ENCODE data around the gene NAA10.
A peak's percentile ranks its signal among the peaks of the same experiment; 100 is the strongest.

Gene NAA10

GRCh38 chrX:153948002-153948466, 13.2 kb upstream of the NAA10 start:
- DNase-seq, result no peak

- peak; percentile 74 for DNase-seq
Measured at GRCh38 chrX:153947009-153947769, 12.4 kb upstream of the NAA10 start.

- DNase-seq, result no peak
Measured at GRCh38 chrX:153945956-153946943, 11.4 kb upstream of the NAA10 start.

- DNase-seq, result no peak
Measured at GRCh38 chrX:153944800-153945150, 9.9 kb upstream of the NAA10 start.

GRCh38 chrX:153944140-153944799, 9.4 kb upstream of the NAA10 start, which contains the start of gene RENBP:
Gene RENBP (minus strand): TSS chrX:153944643. CDS start chrX:153944610, 33 bp downstream.
- DNase-seq, result no peak

GRCh38 chrX:153941336-153942252, 6.8 kb upstream of the NAA10 start:
- DNase-seq, result no peak

- DNase-seq, result no peak
Measured at GRCh38 chrX:153939573-153939972, 4.7 kb upstream of the NAA10 start.

- no peak for DNase-seq
Measured at GRCh38 chrX:153938226-153938786, 3.5 kb upstream of the NAA10 start.

- no peak for DNase-seq
Measured at GRCh38 chrX:153937056-153937455, 2.2 kb upstream of the NAA10 start.

GRCh38 chrX:153935326-153935851, 552 bp upstream of the NAA10 start:
- no peak for DNase-seq

- no peak for DNase-seq
Measured at GRCh38 chrX:153934148-153934761, 582 bp downstream of the NAA10 start.

- DNase-seq, result peak; percentile 24
Measured at GRCh38 chrX:153933748-153934147, 1.1 kb downstream of the NAA10 start.

GRCh38 chrX:153932220-153932915, 2.5 kb downstream of the NAA10 start:
- no peak for DNase-seq

GRCh38 chrX:153931748-153932147, 3.1 kb downstream of the NAA10 start:
- DNase-seq, result no peak

- no peak for DNase-seq
Measured at GRCh38 chrX:153931151-153931550, 3.7 kb downstream of the NAA10 start.

GRCh38 chrX:153930011-153930910, 4.6 kb downstream of the NAA10 start:
- no peak for DNase-seq

GRCh38 chrX:153929576-153929975, 5.3 kb downstream of the NAA10 start:
- no peak for DNase-seq

GRCh38 chrX:153928846-153929245, 6.0 kb downstream of the NAA10 start:
- no peak for DNase-seq

Data from fibroblast of skin of abdomen (primary cell).